Sigmoid colon (tissue), 4 donors: ENCODE results near the gene ASF1B.

Experiments used
- POLR2A ChIP-seq, 2 donors: fragments of 450-650 bp; IDR thresholded peaks; one replicate each; pipeline ENCODE4 v1.6.1; 2016; ENCODE audit warnings: antibody characterized with exemption in 2 of 2, mild to moderate bottlenecking in 2 of 2, moderate library complexity in 2 of 2
- POLR2AphosphoS5 ChIP-seq, 4 donors: sonication (generic); formaldehyde crosslinking; IDR thresholded peaks; one replicate each; pipeline ENCODE4 v1.6.1; 2017; ENCODE audit warnings: antibody characterized with exemption in 4 of 4
- TF ChIP-seq, protein P1 (sequence below), 4 experiments: fragments of 450-650 bp in 3 of 4; fragments of 200-600 bp in 1 of 4; IDR thresholded peaks; one replicate each; pipeline ENCODE4 v1.5.1; 2016 to 2019; ENCODE audit warnings: antibody characterized with exemption in 4 of 4, mild to moderate bottlenecking in 3 of 4, moderate library complexity in 2 of 4

DNA sequence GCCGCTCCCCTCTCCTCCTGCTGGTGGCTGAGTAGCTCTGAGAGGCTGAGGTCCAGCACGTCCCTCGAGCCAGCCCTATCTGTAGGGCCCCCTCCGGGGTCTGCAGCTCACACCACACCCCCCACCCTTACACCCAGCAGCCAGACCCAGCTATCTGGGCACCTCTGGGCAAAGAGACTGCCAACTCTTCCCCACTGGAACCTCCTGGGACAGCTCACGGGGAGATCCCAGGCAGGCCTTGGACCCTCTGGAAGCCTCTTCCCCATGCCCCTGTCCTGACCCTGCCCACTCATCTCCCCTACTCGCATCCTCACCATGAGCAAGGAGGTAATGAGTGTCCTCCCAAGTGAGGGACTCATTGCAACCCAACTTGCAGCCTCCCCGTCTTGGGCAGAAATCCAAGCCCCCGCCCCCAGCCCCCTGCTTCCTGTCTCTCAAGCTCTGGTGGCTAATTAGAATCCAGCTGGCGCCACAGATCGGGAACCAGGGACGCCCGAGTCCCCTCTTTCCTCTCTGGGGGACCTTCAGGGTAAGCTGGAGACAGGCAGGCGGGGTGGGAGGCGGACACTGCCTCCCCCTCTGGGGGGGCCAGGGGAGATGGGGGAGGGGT is 47.5 kb upstream of the ASF1B start:
- TF ChIP-seq, protein P1, sequence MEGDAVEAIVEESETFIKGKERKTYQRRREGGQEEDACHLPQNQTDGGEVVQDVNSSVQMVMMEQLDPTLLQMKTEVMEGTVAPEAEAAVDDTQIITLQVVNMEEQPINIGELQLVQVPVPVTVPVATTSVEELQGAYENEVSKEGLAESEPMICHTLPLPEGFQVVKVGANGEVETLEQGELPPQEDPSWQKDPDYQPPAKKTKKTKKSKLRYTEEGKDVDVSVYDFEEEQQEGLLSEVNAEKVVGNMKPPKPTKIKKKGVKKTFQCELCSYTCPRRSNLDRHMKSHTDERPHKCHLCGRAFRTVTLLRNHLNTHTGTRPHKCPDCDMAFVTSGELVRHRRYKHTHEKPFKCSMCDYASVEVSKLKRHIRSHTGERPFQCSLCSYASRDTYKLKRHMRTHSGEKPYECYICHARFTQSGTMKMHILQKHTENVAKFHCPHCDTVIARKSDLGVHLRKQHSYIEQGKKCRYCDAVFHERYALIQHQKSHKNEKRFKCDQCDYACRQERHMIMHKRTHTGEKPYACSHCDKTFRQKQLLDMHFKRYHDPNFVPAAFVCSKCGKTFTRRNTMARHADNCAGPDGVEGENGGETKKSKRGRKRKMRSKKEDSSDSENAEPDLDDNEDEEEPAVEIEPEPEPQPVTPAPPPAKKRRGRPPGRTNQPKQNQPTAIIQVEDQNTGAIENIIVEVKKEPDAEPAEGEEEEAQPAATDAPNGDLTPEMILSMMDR (IDR thresholded peaks at IDR 0.05): no peak
- TF ChIP-seq POLR2AphosphoS5 (IDR thresholded peaks at IDR 0.05) (no peak), POLR2A (IDR thresholded peaks at IDR 0.05) (no peak)
